Measurements from ENCODE around the gene ANKS1B.

GRCh38 chr12:99413751-99414150 is 571.0 kb downstream of the ANKS1B start:
- TF ChIP-seq EP300 (IDR thresholded peaks at IDR 0.05; ENCODE audit: borderline replicate concordance), result no peak
- TF ChIP-seq YY1 (IDR thresholded peaks at IDR 0.05; ENCODE audit: low read depth), result no peak
- TF ChIP-seq FOXM1 (IDR thresholded peaks at IDR 0.05; ENCODE audit: borderline replicate concordance, low read depth), result no peak
- no peak for TF ChIP-seq ZBTB7A (IDR thresholded peaks at IDR 0.05; ENCODE audit: low read depth)
- no peak for TF ChIP-seq TAF1 (IDR thresholded peaks at IDR 0.05; ENCODE audit: low read depth)
- TF ChIP-seq MAX (IDR thresholded peaks at IDR 0.05), result no peak
